Kidney epithelial cell (primary cell): ENCODE results near the gene KCNJ3. TPM values are rescaled to one million over a fixed set of nuclear protein-coding genes. Genes with fewer than 3 reads are reported as not detected.

ENCODE experiments used
- DNase-seq: peaks from one replicate; pipeline ENCODE4 v3.0.0-alpha.2; 2010; ENCODE audit warnings: low read depth
- H3K27me3 ChIP-seq: 2 replicates; pipeline ENCODE4 v1.6.0; 2011; ENCODE audit warnings: low read length; ENCODE audit not compliant: control insufficient read depth, insufficient read depth
- H3K36me3 ChIP-seq: 2 replicates; pipeline ENCODE4 v1.5.1; 2011; ENCODE audit warnings: low read length; ENCODE audit not compliant: control insufficient read depth, insufficient read depth
- H3K4me3 ChIP-seq: 2 replicates; pipeline ENCODE4 v1.5.1; 2011; ENCODE audit warnings: low read depth, mild to moderate bottlenecking, control low read depth, low read length
- CTCF ChIP-seq: IDR thresholded peaks from 2 replicates; pipeline ENCODE4 v1.5.1; 2011; ENCODE audit warnings: mild to moderate bottlenecking, moderate library complexity, low read length, control low read depth, inconsistent platforms; ENCODE audit not compliant: insufficient read depth, poor library complexity, severe bottlenecking
- total RNA-seq: library from RNA; depleted of rRNA; stranded (reverse); fragments of >200 nt; gene quantifications from 2 replicates; pipeline ENCODE4 v1.2.3, GENCODE V29; 2015

Gene KCNJ3
- total RNA-seq, 1 donor from 2014 or later: not detected

DNA sequence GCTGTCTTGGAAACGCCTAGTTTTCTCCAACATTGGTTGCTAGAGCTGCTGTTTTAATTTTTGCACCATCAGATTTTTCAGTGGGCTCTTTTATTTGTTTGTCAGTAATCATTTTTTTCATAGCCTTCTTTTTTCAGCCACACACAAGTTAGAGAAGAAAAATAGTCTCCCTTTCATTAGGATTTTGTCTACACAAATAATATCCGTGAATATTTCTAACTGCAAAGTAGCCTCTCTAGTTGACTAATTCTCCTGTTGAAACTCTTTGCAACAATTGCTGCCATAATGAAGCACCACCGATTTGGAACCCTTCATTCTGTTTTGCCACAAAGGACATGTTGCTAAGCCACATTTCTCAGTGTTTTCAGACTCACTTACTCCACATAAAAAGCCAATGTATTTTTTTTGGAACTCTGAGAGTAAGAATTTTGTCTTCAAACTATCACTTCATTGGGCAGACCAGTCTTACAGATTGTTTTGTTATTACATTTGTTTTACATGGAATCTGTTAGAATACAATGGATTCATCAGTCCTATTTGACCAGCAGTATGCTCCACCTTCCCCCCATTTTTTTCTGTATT lies 9.6 kb downstream of the KCNJ3 start:
- TF ChIP-seq CTCF: no peak
- DNase-seq: no peak
- Histone ChIP-seq H3K4me3 (no peak overlapping the region), H3K36me3 (no peaks in the 10 kb centered on the region), H3K27me3 (no peaks in the 10 kb centered on the region)

DNA sequence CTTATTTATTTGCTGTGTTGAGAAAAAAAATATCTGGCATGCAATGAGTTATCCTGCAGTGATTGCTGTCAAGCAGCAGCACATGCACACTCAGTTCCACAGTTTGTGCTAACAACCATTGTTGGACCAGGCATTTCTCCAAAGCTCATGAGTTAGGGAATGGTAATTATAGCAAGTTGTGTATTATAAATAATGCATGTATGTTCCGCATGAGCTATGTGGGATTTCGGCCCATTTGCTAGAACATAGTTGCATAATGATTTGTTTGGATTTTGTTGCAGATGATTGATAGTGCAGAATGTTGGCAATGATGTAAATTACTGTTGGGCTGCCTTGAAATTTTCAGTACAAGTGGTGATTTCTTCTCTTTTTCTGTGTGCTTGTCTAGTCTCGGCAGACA lies 10.7 kb downstream of the KCNJ3 start:
- no peak for DNase-seq
- no peak for TF ChIP-seq CTCF
- Histone ChIP-seq H3K4me3 (no peak overlapping the region), H3K27me3 (no peaks in the 10 kb centered on the region), H3K36me3 (no peaks in the 10 kb centered on the region)

- no peak for DNase-seq
- no peaks in the 10 kb centered on the region for H3K36me3 ChIP-seq
- no peak for TF ChIP-seq CTCF
- H3K27me3 ChIP-seq: no peaks in the 10 kb centered on the region
- H3K4me3 ChIP-seq: no peak overlapping the region
Measured at GRCh38 chr2:154710078-154710477, 11.6 kb downstream of the KCNJ3 start.

DNA sequence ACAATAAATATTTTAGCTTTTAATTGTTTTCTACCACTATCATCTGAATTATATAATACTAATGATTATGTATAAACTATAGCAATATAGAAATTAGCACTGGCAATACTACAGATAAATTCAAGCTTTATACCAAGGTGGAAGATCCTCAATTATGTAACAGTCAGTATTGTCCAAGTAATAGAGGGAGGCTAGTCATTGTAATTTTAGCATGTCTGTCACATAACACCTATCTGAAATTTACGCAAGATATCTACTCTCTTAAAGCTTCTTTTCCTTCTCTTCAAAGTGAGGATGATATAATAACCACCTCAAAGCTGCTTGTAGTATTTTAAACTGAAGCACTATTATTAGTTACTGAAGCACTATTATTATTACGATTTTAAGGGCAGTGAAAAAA lies 12.2 kb downstream of the KCNJ3 start:
- Histone ChIP-seq H3K4me3 (no peak overlapping the region), H3K36me3 (no peaks in the 10 kb centered on the region), H3K27me3 (no peaks in the 10 kb centered on the region)
- TF ChIP-seq CTCF: no peak
- no peak for DNase-seq

DNA sequence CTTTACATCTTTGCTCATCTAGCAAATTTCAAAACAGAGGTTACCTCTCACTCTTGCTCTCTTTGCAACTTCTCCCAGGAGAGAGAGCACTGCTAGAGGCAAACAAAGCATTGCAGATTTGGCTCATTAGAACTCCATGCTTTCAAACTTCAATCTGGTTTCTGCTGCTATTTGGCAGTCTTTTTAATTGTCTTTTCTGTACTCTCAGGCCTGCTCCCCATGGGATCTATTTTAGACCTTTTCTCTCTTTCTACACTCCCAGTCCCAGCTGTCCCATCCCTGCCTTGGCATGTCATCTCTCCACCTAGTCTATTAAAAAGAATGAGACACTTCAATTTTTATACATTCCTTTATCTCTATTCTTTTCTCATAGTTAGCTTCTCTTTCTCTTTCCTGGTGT lies 15.2 kb downstream of the KCNJ3 start:
- DNase-seq: no peak
- Histone ChIP-seq H3K4me3 (no peak overlapping the region), H3K27me3 (no peaks in the 10 kb centered on the region), H3K36me3 (no peaks in the 10 kb centered on the region)
- TF ChIP-seq CTCF: no peak

GRCh38 chr2:154720651-154721050 lies 22.2 kb downstream of the KCNJ3 start:
- TF ChIP-seq CTCF: no peak

More at GRCh38 chr2:154720651-154721050, 22.2 kb downstream of the KCNJ3 start:
- Histone ChIP-seq H3K27me3 (no peaks in the 10 kb centered on the region), H3K36me3 (no peaks in the 10 kb centered on the region), H3K4me3 (no peak overlapping the region)
- no peak for DNase-seq
